Osteoblast (primary cell): ENCODE data around the gene STK31. TPM values are rescaled to one million over a fixed set of nuclear protein-coding genes. Genes with fewer than 3 reads are reported as not detected.

Experiments used
- DNase-seq: peaks from one replicate; pipeline ENCODE4 v3.0.0; 2011; ENCODE audit warnings: low spot score, mixed read lengths; ENCODE audit not compliant: insufficient read length; ENCODE audit errors: missing footprints
- H2AFZ ChIP-seq: 2 replicates; pipeline ENCODE4 v1.6.0; 2011; ENCODE audit warnings: mild to moderate bottlenecking, low read length
- H3K27ac ChIP-seq: 2 replicates; pipeline ENCODE4 v1.5.1; 2011; ENCODE audit warnings: mild to moderate bottlenecking, low read depth, low read length, moderate library complexity
- H3K27me3 ChIP-seq: 2 replicates; pipeline ENCODE4 v1.6.0; 2012; ENCODE audit warnings: mild to moderate bottlenecking, control low read depth, inconsistent platforms, low read length, moderate library complexity; ENCODE audit not compliant: insufficient read depth
- H3K36me3 ChIP-seq: 2 replicates; pipeline ENCODE4 v1.5.1; 2011; ENCODE audit warnings: mild to moderate bottlenecking, low read length, control low read depth, moderate library complexity; ENCODE audit not compliant: insufficient read depth
- H3K4me1 ChIP-seq: 2 replicates; pipeline ENCODE4 v1.5.1; 2011; ENCODE audit warnings: mild to moderate bottlenecking, low read length, control low read depth, moderate library complexity; ENCODE audit not compliant: insufficient read depth
- H3K4me2 ChIP-seq: 2 replicates; pipeline ENCODE4 v1.6.0; 2011; ENCODE audit warnings: mild to moderate bottlenecking, low read length; ENCODE audit not compliant: insufficient read depth
- H3K4me3 ChIP-seq: fragments of 200-600 bp; sonication (generic); 3 replicates; pipeline ENCODE4 v1.5.1; 2012; ENCODE audit warnings: mild to moderate bottlenecking, low read length, inconsistent platforms; ENCODE audit not compliant: insufficient read depth
- H3K79me2 ChIP-seq: 2 replicates; pipeline ENCODE4 v1.6.0; 2012; ENCODE audit warnings: mild to moderate bottlenecking, low read length, control low read depth, inconsistent platforms; ENCODE audit not compliant: insufficient read depth
- H3K9me3 ChIP-seq: 2 replicates; pipeline ENCODE4 v1.5.1; 2011; ENCODE audit warnings: low read depth, low read length, control low read depth
- H4K20me1 ChIP-seq: 2 replicates; pipeline ENCODE4 v1.6.0; 2012; ENCODE audit warnings: mild to moderate bottlenecking, low read length, control low read depth; ENCODE audit not compliant: insufficient read depth
- CTCF ChIP-seq: IDR thresholded peaks from 2 replicates; pipeline ENCODE4 v1.5.1; 2011; ENCODE audit warnings: mild to moderate bottlenecking, low read depth, low read length, moderate library complexity; ENCODE audit errors: extremely low read depth
- total RNA-seq: library from RNA; depleted of rRNA; stranded (reverse); fragments of >200 nt; gene quantifications from 2 replicates; pipeline ENCODE4 v1.2.3, GENCODE V29; 2012

STK31 gene
- total RNA-seq, 1 donor, result under 0.01 TPM

- Histone ChIP-seq H3K9me3 (no peaks in the 10 kb centered on the region), H3K4me2 (no peak overlapping the region), H3K4me3 (no peak overlapping the region), H3K4me1 (no peaks in the 10 kb centered on the region), H3K36me3 (no peaks in the 10 kb centered on the region), H2AFZ (no peak overlapping the region), H4K20me1 (no peaks in the 10 kb centered on the region), H3K27me3 (no peaks in the 10 kb centered on the region), H3K27ac (no peak overlapping the region), H3K79me2 (no peaks in the 10 kb centered on the region)
- no peak for DNase-seq
- TF ChIP-seq CTCF, result no peak
These were observed 11.2 kb upstream of the STK31 start for GRCh38 chr7:23698822-23699221.

GRCh38 chr7:23700046-23700445 is 10.0 kb upstream of the STK31 start:
- Histone ChIP-seq H3K36me3 (no peaks in the 10 kb centered on the region), H3K4me3 (no peak overlapping the region), H4K20me1 (no peaks in the 10 kb centered on the region), H3K27me3 (no peaks in the 10 kb centered on the region), H2AFZ (no peak overlapping the region), H3K4me1 (no peaks in the 10 kb centered on the region), H3K79me2 (no peaks in the 10 kb centered on the region), H3K4me2 (no peak overlapping the region), H3K27ac (no peak overlapping the region), H3K9me3 (no peaks in the 10 kb centered on the region)
- DNase-seq, result no peak
- no peak for TF ChIP-seq CTCF

- Histone ChIP-seq H2AFZ (no peak overlapping the region), H3K27me3 (no peaks in the 10 kb centered on the region), H3K4me1 (peaks cover 17% of the 10 kb centered on the region), H3K36me3 (no peaks in the 10 kb centered on the region), H3K4me2 (no peak overlapping the region), H3K27ac (no peak overlapping the region), H3K4me3 (no peak overlapping the region), H3K79me2 (no peaks in the 10 kb centered on the region), H4K20me1 (no peaks in the 10 kb centered on the region), H3K9me3 (peaks cover 2% of the 10 kb centered on the region)
- DNase-seq, result no peak
- TF ChIP-seq CTCF, result no peak
These were observed 803 bp upstream of the STK31 start for GRCh38 chr7:23709081-23709750.

GRCh38 chr7:23712368-23713284 is 2.6 kb downstream of the STK31 start:
- no peak overlapping the region for H3K4me2 ChIP-seq
- H3K36me3 ChIP-seq, result no peaks in the 10 kb centered on the region
- H3K79me2 ChIP-seq, result no peaks in the 10 kb centered on the region
- peaks cover 18% of the 10 kb centered on the region for H3K4me1 ChIP-seq
- H2AFZ ChIP-seq, result no peak overlapping the region
- no peaks in the 10 kb centered on the region for H3K9me3 ChIP-seq
- no peak overlapping the region for H3K27ac ChIP-seq
- peak; percentile 53 for TF ChIP-seq CTCF
- H3K4me3 ChIP-seq, result no peak overlapping the region
- H3K27me3 ChIP-seq, result no peaks in the 10 kb centered on the region
- no peaks in the 10 kb centered on the region for H4K20me1 ChIP-seq
- DNase-seq, result peak; percentile 82
